SK-N-SH treated with all-trans-retinoic acid at 6 μM for 48 hours (cell line): ENCODE data around the gene TTC28.
A peak's percentile ranks its signal among the peaks of the same experiment; 100 is the strongest.

Source experiments
- ATAC-seq: fragments of 200-7000 bp; cut with Tn5 transposase; 3 replicates; pipeline ENCODE4 v1.9.1; 2020; ENCODE audit warnings: mild to moderate bottlenecking, moderate library complexity
- ARNTL ChIP-seq: fragments of 450-650 bp; formaldehyde crosslinking; IDR thresholded peaks from 2 replicates; pipeline ENCODE4 v1.5.0; 2020; ENCODE audit warnings: low read depth, mild to moderate bottlenecking, moderate library complexity, borderline replicate concordance
- BACH2 ChIP-seq: fragments of 250-450 bp; sonication (Bioruptor Pico); IDR thresholded peaks from 2 replicates; pipeline ENCODE4 v1.9.0; 2021; ENCODE audit warnings: mild to moderate bottlenecking, borderline replicate concordance
- CSDC2 ChIP-seq: fragments of 250-450 bp; sonication (Bioruptor Pico); IDR thresholded peaks from 2 replicates; pipeline ENCODE4 v1.5.0; 2020; ENCODE audit warnings: mild to moderate bottlenecking, moderate library complexity
- ESRRG ChIP-seq: fragments of 250-450 bp; sonication (Bioruptor Pico); IDR thresholded peaks from 2 replicates; pipeline ENCODE4 v1.6.1; 2021; ENCODE audit warnings: mild to moderate bottlenecking
- GLIS3 ChIP-seq: fragments of 250-450 bp; sonication (Bioruptor Pico); IDR thresholded peaks from 2 replicates; pipeline ENCODE4 v1.5.0; 2020; ENCODE audit warnings: mild to moderate bottlenecking, moderate library complexity
- ISL1 ChIP-seq: fragments of 250-450 bp; sonication (Bioruptor Pico); IDR thresholded peaks from 2 replicates; pipeline ENCODE4 v2.1.2; 2022; ENCODE audit warnings: mild to moderate bottlenecking, moderate library complexity
- OSR1 ChIP-seq: fragments of 250-450 bp; sonication (Bioruptor Pico); IDR thresholded peaks from 2 replicates; pipeline ENCODE4 v1.8.0; 2022; ENCODE audit warnings: moderate library complexity, mild to moderate bottlenecking, inconsistent platforms
- PPARA ChIP-seq: fragments of 250-450 bp; sonication (Bioruptor Pico); IDR thresholded peaks from 2 replicates; pipeline ENCODE4 v1.5.0; 2020; ENCODE audit warnings: mild to moderate bottlenecking, borderline replicate concordance
- RARB ChIP-seq: fragments of 250-450 bp; sonication (Bioruptor Pico); IDR thresholded peaks from 2 replicates; pipeline ENCODE4 v1.8.0; 2021; ENCODE audit warnings: mild to moderate bottlenecking, moderate library complexity
- SNAI2 ChIP-seq: fragments of 250-450 bp; sonication (Bioruptor Pico); IDR thresholded peaks from 2 replicates; pipeline ENCODE4 v1.5.0; 2020; ENCODE audit warnings: mild to moderate bottlenecking, moderate library complexity
- TOX ChIP-seq: fragments of 250-450 bp; sonication (Bioruptor Pico); IDR thresholded peaks from 2 replicates; pipeline ENCODE4 v1.8.0; 2021; ENCODE audit warnings: mild to moderate bottlenecking, moderate library complexity, borderline replicate concordance
- TSHZ2 ChIP-seq: fragments of 250-450 bp; sonication (Bioruptor Pico); IDR thresholded peaks from 2 replicates; pipeline ENCODE4 v1.5.0; 2020; ENCODE audit warnings: mild to moderate bottlenecking, moderate library complexity
- ZFP3 ChIP-seq: fragments of 250-450 bp; sonication (Bioruptor Pico); IDR thresholded peaks from 2 replicates; pipeline ENCODE4 v1.5.0; 2020; ENCODE audit warnings: mild to moderate bottlenecking, moderate library complexity
- ZNF565 ChIP-seq: fragments of 450-650 bp; formaldehyde crosslinking; conservative IDR thresholded peaks from 2 replicates; pipeline ENCODE4 v1.5.0; 2020; ENCODE audit warnings: low read depth, mild to moderate bottlenecking, moderate library complexity
- ZNF70 ChIP-seq: fragments of 450-650 bp; formaldehyde crosslinking; IDR thresholded peaks from 2 replicates; pipeline ENCODE4 v1.5.0; 2020; ENCODE audit warnings: mild to moderate bottlenecking, moderate library complexity
- TF ChIP-seq, protein P1 (sequence below): fragments of 250-450 bp; sonication (Bioruptor Pico); IDR thresholded peaks from 2 replicates; pipeline ENCODE4 v1.8.0; 2020; ENCODE audit warnings: mild to moderate bottlenecking, moderate library complexity, borderline replicate concordance
- TF ChIP-seq, protein P2 (sequence below): fragments of 250-450 bp; sonication (Bioruptor Pico); IDR thresholded peaks from 2 replicates; pipeline ENCODE4 v1.8.0; 2021; ENCODE audit warnings: low read depth, mild to moderate bottlenecking, moderate library complexity, borderline replicate concordance
- TF ChIP-seq, protein P3 (sequence below): fragments of 250-450 bp; sonication (Bioruptor Pico); IDR thresholded peaks from 2 replicates; pipeline ENCODE4 v1.5.1; 2021; ENCODE audit warnings: mild to moderate bottlenecking, moderate library complexity

The TTC28 gene

GRCh38 chr22:28021116-28021997 lies 658.3 kb downstream of the TTC28 start:
- ATAC-seq: no peak
- no peak for TF ChIP-seq TSHZ2
- no peak for TF ChIP-seq BACH2 (CRISPR knock-in tag)
- no peak for TF ChIP-seq ISL1 (CRISPR knock-in tag)
- TF ChIP-seq SNAI2 (CRISPR knock-in tag): no peak
- no peak for TF ChIP-seq ZFP3
- TF ChIP-seq, protein P1, sequence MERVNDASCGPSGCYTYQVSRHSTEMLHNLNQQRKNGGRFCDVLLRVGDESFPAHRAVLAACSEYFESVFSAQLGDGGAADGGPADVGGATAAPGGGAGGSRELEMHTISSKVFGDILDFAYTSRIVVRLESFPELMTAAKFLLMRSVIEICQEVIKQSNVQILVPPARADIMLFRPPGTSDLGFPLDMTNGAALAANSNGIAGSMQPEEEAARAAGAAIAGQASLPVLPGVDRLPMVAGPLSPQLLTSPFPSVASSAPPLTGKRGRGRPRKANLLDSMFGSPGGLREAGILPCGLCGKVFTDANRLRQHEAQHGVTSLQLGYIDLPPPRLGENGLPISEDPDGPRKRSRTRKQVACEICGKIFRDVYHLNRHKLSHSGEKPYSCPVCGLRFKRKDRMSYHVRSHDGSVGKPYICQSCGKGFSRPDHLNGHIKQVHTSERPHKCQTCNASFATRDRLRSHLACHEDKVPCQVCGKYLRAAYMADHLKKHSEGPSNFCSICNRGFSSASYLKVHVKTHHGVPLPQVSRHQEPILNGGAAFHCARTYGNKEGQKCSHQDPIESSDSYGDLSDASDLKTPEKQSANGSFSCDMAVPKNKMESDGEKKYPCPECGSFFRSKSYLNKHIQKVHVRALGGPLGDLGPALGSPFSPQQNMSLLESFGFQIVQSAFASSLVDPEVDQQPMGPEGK: no peak
- TF ChIP-seq, protein P2, sequence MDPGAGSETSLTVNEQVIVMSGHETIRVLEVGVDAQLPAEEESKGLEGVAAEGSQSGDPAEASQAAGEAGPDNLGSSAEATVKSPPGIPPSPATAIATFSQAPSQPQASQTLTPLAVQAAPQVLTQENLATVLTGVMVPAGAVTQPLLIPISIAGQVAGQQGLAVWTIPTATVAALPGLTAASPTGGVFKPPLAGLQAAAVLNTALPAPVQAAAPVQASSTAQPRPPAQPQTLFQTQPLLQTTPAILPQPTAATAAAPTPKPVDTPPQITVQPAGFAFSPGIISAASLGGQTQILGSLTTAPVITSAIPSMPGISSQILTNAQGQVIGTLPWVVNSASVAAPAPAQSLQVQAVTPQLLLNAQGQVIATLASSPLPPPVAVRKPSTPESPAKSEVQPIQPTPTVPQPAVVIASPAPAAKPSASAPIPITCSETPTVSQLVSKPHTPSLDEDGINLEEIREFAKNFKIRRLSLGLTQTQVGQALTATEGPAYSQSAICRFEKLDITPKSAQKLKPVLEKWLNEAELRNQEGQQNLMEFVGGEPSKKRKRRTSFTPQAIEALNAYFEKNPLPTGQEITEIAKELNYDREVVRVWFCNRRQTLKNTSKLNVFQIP (CRISPR knock-in tag): no peak
- TF ChIP-seq RARB (CRISPR knock-in tag): no peak
- TF ChIP-seq ESRRG: no peak
- no peak for TF ChIP-seq CSDC2 (CRISPR knock-in tag)

GRCh38 chr22:28019881-28020861 lies 659.5 kb downstream of the TTC28 start:
- no peak for TF ChIP-seq CSDC2 (CRISPR knock-in tag)
- TF ChIP-seq ARNTL (CRISPR knock-in tag): no peak
- TF ChIP-seq BACH2 (CRISPR knock-in tag): no peak
- no peak for TF ChIP-seq TOX
- TF ChIP-seq GLIS3 (CRISPR knock-in tag): no peak
- TF ChIP-seq RARB (CRISPR knock-in tag): no peak
- no peak for TF ChIP-seq OSR1 (CRISPR knock-in tag)
- no peak for TF ChIP-seq ESRRG
- TF ChIP-seq, protein P3, sequence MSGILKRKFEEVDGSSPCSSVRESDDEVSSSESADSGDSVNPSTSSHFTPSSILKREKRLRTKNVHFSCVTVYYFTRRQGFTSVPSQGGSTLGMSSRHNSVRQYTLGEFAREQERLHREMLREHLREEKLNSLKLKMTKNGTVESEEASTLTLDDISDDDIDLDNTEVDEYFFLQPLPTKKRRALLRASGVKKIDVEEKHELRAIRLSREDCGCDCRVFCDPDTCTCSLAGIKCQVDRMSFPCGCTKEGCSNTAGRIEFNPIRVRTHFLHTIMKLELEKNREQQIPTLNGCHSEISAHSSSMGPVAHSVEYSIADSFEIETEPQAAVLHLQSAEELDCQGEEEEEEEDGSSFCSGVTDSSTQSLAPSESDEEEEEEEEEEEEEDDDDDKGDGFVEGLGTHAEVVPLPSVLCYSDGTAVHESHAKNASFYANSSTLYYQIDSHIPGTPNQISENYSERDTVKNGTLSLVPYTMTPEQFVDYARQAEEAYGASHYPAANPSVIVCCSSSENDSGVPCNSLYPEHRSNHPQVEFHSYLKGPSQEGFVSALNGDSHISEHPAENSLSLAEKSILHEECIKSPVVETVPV (CRISPR knock-in tag): no peak
- no peak for TF ChIP-seq ZNF565 (CRISPR knock-in tag)
- no peak for TF ChIP-seq ISL1 (CRISPR knock-in tag)
- TF ChIP-seq, all 23 proteins: peak for 0
- ATAC-seq: peak; percentile 72

DNA sequence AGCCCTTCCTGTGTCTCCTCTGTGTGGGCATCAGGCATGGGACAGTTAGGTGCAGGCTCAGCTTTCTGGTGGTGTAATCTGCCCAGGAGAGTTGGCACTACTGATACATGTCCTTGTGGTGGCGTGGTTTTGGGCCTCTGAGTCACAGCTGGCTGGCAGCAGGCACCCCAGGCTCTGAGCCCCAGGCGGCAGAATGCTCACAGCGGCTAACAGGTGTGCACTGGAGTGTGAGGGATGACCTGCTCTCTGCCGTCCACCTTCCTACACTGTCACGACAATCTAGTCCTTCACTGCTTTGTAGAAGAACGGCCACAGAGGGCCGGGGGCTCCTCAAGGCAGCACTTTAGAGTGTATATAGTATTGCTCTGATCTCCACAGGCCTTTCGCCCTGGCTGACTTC lies 660.3 kb downstream of the TTC28 start:
- ATAC-seq: no peak
- TF ChIP-seq PPARA (CRISPR knock-in tag) (no peak), ZNF70 (no peak), ESRRG (no peak)
- TF ChIP-seq, protein P3 (CRISPR knock-in tag): no peak
